ENCODE measurements around the gene MIPOL1.
A peak's percentile ranks its signal among the peaks of the same experiment; 100 is the strongest.
"Not testable (repeated sequence)": the region's sequence is repeated elsewhere in the genome, so short reads cannot be mapped to it uniquely, and the experiment has no call there.

MIPOL1 gene, protein sequence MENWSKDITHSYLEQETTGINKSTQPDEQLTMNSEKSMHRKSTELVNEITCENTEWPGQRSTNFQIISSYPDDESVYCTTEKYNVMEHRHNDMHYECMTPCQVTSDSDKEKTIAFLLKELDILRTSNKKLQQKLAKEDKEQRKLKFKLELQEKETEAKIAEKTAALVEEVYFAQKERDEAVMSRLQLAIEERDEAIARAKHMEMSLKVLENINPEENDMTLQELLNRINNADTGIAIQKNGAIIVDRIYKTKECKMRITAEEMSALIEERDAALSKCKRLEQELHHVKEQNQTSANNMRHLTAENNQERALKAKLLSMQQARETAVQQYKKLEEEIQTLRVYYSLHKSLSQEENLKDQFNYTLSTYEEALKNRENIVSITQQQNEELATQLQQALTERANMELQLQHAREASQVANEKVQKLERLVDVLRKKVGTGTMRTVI

DNA sequence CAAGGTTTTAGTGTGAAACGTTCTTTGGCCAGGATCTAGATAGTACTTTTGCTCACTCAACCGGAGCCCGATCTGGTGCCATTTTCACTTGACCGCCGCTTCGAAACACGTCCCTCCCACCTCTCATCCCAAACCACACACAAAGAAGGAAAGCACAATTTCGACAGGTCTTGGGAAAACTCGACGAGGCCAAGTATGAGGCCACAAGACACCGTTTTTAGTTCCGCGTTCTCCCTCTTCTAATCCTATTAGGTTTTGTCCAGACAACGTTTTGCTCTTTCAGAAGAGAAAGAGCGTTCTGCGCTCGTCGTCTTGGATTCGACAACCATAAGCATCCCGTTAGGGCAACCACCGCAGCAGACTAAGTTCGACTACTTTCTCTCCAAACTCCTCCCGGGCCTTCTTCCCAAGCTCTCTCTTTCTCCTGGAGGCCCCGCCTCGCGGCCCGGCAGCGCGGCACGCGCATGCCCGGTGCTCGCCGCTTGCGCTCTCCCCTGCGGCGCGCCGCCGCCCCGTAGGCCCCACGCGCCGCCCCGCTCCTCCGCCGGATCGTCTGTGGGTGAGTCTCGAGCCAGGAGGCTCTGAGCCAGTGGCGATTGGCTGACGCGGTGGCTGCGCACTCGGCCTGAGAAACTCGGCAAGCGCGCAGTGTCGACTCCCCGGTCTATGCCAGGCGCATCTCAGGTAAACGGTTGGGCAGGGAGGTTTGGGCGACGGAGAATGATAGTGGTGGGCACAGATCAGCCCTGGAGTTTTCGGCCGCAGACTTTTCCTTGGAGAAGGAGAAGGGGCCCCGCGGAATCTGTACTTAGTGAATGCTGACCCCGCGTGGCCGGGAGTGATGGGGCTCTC, at the start of gene MIPOL1:
Gene MIPOL1 (plus strand): TSS at position 517 of the 852 bp plus-strand sequence. CDS start 49,952 bp downstream, outside the sequence.
- no peak for DNase-seq

DNA sequence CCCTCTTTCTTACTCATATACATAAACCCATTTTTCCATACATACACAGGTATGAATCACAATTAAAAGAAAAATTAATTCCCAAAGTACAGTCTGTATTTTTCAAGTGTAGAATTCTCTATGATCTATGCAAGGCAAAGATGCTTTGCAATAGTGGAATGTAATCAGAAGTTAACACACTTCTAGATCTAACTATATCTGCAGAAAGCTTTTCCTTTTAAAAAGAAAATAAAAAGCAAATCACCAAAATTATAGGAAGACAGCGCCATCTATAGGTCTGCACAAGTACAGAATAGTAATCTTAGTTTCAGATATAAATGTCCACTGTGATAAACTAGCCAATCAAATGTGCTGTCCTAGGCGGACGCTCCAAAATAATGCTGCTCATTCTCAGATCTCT, 47.3 kb upstream of the MIPOL1 start:
- DNase-seq = peak; percentile 31

DNA sequence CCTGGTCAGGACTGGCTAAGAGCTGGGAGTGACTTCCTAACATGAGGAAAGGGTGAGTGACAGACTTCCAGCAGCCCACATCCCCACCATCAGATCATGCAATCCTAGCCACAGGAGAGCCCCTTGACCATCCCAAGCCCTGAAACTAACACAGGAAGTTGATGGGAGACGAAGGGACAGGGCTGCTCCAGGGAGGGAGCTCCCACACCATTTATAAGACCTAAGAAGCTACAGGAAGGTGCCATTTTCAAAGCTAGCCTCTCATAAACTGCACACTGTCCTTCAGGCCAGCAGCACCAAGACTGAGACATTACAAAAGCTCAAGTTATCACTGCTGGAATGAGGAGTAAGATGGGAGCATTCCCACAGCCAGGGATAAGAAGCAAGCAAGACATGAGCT, 44.7 kb upstream of the MIPOL1 start:
- DNase-seq = no peak

DNA sequence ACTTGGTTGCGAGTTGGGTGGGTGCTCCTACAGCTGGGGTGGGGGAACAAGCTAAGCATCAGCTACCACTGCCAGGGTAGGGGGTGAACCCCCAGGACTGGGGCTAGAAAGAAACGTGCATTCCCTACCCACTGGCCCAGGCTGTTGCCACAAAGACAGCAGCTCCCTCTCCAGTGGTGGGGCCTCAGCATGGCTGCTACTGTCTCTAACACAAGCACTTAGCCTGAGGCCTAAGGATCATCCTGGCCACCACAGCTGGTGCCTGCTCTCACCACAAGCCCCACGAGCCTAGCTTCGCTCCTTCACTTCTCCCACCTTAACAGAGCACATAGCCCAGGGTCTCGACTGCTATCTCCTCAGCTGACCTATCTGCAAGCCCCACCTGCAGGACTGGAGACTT, 44.3 kb upstream of the MIPOL1 start:
- no peak for DNase-seq

DNA sequence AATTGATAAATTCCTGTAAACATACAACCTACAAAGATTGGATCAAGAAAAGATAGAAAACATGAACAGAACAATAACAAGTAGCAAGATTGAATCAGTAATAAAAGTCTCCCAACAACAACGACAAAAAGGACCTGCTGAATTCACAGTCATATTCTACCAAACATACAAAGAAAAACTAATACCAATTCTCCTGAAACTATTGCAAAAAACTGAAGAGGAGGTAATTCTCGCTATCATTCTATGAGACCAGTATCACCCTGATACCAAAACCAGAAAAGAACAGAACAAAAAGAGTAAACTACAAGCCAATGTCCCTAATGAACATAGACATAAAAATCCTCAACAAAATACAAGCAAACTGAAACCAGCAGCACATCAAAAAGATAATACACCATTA, 39.8 kb upstream of the MIPOL1 start:
- DNase-seq = no peak

DNA sequence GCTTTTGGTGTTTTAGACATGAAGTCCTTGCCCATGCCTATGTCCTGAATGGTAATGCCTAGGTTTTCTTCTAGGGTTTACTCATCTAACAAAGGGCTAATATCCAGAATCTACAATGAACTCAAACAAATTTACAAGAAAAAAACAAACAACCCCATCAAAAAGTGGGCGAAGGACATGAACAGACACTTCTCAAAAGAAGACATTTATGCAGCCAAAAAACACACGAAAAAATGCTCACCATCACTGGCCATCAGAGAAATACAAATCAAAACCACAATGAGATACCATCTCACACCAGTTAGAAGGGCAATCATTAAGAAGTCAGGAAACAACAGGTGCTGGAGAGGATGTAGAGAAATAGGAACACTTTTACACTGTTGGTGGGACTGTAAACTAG, 35.4 kb upstream of the MIPOL1 start:
- DNase-seq = not testable (repeated sequence)

DNA sequence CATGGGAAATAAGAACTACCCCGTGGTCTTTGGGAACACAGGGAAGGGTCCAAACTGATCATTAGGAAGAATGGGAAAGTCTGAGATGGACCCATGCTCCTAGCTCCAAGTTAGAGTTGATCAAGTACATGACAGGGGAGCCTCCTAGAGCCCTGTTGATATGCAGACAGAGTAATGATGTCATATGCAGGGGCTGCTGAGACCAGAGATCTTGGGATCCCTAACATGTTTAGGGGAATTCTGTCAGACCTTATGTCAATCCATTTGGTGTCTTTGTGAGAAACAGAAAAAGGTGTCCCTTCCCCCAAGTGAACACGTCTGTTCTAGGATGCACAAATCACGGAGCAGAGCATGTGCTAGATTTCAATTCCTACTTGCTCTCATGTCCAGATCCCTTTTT, 31.9 kb upstream of the MIPOL1 start:
- DNase-seq = no peak

DNA sequence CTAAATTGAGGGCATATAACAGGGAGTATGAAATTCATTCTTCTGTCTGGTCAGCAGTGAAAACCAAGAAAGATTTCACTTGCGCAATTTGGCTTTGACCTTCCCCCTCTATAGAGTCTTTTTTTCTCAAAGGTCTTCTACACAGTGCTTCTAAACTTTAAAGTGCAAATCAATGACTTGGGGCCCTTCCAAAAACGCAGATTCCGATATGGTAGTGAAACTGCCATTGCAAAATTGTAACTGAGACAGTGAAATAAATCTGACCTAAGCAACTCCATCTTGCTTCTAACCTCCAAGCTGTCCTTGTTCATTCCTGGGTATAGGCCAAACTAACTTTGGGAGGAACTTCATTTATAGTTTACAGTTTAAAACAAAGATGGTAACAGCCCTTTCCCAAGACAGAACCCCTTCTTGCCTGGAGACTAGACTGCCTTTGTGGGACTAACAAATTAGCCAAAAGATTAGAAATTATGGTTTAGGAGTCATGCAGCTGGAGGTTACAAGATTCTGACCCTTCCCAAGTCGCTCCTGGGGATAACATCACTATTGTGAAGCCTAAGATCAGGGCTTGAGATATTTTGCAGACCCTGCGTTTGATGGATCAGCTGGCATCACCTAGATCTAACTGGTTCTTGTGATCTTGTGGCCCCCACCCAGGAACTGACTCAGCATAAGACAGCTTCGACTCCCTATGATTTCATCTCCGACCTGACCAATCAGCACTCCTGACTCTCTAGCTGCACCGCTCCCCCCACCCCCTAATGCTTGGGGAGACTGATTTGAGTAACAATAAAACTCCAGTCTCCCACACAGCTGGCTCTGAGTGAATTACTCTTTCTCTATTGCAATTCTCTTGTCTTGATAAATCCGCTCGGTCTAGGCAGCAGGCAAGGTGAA, 30.3 kb upstream of the MIPOL1 start:
- DNase-seq = no peak

DNA sequence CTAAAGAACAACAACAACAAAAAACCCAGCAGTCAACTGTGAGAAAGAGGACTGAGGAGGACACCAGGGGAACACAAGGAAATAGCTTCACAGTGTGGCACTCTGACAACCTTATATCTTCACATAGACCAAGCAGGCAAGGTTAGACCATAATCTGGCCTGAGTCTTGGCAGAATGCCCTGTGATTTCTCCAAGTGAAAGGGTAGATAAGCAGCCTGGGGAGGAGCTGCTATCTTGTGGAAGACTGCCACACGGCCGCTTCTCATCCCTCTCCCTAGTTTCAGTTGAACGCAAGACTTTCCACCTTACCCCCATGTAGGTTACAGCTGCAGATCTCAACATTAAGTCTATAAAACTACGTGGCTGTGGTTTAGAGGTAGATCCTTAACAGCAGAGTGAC, 29.0 kb upstream of the MIPOL1 start:
- DNase-seq = no peak

DNA sequence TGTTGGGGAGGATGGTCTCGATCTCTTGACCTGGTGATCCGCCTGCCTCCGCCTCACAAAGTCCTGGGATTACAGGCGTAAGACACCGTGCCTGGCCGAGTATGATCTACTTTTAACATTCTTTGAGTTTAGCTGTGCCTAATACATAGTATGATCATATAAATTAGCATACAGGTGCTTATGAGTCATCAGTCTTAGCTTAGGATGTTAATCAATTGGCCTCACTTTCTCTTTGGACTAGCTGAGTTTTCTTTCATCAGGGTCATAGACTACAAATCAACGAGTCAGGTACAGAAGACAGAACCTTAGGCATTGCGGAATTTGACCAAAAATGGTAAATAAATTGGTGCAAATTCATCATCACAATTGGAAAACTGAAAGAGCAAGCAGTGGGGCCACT, 27.5 kb upstream of the MIPOL1 start:
- DNase-seq = no peak

DNA sequence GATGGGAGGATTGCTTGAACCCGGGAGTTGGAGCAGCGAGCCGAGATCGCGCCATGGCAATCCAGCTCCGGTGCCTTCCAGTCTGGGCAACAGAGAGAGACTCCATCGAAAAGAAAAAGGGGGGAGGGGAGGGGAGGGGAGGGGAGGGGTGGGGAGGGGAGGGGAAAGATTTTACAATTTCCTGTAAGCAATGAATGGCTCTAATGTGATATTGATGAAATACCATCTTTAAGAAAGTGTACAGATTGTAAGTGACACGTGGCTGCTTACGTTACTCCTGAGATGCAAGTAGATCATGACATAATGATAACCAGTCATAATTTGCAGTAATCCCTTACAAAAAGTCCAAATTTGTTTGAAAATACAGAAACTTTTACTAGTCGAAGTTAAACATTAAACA, 26.7 kb upstream of the MIPOL1 start:
- no peak for DNase-seq

DNA sequence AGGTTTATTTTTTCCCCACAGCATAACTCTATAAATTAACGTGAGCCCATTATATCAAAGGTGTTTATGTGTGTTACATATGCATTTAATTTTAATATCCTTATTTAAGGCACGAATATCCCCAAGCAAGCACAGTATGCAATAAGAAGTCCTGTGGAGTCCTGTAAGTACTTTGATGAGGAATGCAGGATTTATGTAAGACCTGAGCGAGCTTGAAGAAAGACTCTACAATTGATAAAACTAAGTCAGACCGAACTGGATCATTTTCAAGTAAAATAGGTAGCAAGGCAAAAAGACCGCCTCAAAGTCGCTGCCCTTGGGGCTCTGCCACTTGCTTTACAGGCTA, 26.1 kb upstream of the MIPOL1 start:
- no peak for DNase-seq

DNA sequence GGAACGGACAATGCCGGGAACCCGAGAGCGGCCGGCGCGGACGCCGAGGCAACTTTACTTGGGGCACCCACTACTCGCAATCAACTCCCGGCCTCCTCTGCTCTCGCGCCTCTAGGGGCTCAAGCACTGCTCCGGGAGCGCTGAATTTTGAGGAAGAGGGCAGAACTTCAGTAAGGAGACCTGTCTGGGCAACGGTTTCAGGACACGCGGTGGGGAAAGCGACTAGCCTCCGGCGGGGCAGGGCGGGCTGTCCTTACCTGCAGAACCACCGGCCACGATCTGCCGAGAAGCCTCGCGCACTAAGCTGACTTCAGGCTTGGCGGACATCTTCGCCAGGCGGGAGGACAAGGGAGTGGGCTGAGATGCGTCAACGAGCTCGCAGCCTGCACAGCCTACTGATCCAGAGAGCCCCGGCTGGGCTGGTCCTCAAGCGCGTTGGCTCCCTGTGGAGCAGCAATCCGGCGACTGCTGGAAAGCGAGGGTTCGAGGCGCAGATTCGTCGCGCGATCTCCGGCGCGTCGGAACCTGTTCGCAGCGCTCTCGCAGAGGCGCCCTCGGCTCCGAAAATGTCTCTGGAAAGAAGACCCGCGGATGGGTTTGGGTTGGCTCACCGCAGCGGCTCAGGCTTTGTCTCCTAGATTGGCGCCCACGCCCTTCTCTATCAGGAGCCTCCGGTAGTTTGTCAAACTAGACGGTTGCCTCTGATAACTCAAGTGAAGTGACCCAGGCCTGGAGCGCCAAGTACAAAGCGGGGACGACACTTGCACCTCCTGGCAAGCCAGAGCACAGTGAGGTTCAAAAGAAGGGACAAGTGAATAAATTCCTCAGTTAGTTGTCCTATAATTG, 25.5 kb upstream of the MIPOL1 start, which contains the start of gene SLC25A21:
Gene SLC25A21 (minus strand): TSS at position 583 of the 846 bp plus-strand sequence.
- DNase-seq = no peak

DNA sequence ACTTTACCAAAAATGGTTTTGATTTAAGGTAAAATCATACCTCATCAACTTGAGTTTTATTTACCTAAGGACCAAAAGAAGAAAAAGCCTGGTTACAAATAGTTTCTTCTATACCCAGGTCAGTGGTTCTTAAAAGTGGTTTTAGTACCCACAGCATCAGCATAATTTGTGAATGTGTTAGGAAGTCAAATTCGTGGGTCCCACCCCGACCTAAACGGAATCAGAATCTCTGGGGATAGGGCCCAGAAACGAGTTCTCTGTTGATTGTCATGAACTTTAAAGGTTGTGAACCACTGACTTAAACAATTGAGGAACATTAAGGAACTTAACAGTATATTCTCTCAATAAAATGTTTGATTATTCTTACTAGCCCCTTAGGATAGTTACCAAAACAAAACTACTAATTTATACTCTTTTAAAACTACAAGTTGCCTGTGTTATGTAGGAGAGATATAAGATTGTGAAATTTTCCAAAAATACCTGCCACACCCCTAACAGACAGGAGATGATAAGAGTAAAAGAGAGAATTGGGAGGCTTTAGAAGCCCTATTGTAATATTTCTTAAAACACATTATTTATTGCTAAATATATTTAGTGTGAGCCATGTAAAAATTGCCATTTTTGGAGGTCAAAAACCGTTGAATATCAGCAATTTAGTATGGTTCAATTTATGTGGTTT, 24.7 kb upstream of the MIPOL1 start:
- DNase-seq = no peak

DNA sequence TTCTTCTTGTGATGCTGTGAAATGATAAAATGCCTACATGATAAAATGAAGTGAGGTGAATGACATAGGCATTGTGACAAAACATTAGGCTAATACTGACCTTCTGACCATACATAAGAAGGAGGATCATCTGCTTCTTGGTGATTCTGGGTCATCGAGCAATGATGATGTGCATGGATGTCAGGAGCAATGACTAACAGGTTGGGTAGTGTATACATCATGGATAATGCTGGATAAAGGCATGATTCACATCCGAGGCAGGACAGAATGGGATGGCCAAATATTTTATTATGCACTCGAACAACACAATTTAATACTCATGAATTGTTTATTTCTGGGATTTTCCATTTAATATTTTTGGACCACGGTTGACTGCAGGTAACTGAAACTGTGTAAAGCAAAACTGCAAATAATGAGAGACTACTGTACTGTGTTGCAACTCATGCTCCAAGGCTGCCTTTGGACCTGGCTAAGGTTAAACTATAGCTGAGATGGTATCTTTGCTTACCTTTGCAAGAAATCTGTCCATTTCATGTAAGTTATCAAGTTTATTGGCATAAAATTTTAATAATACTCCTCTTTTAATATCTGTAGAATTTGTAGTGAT, 17.7 kb upstream of the MIPOL1 start:
- DNase-seq = no peak

DNA sequence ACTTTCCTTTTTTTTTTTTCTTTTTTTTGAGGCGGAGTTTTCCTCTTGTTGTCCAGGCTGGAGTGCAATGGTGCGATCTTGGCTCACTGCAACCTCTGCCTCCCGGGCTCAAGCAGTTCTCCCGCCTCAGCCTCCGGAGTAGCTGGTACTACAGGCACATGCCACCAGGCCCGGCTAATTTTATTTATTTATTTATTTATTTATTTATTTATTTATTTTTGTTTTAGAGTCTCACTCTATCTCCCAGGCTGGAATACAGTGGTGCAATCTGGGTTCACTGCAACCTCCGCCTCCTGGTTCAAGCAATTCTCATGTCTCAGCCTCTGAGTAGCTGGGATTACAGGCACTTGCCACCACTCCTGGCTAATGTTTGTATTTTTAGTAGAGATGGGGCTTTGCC, 16.9 kb upstream of the MIPOL1 start:
- DNase-seq = not testable (repeated sequence)

DNA sequence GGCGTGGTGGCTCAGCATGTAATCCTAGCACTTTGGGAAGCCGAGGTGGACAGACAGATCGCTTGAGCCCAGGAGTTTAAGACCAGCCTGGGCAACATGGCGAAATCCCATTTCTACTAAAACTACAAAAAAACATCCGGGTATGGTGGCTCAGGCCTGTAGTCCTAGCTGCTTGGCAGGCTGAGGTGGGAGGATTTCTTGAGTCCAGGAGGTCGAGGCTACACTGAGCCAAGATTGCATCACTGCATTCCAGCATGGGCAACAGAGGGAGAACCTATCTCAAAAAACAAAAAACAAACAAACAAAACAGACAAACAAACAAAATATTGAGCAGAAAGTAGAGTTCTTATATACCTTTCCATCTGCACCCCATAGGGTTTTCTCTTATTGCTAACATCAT, 16.3 kb upstream of the MIPOL1 start:
- no peak for DNase-seq

DNA sequence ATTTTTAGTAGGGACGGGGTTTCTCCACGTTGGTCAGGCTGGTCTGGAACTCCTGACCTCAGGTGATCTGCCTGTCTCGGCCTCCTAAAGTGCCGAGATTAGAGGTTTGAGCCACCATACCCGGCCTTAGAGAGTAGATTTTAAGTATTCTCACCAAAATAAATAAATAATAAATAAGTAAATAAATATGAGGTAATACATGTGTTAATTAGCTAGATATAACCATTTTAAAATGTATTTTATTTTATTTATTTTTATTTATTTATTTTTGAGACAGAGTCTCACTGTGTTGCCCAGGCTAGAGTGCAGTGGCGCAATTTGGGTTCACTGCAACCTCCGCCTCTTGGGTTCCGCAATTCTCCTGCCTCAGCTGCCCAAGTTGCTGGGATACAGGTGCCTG, 13.2 kb upstream of the MIPOL1 start:
- not testable (repeated sequence) for DNase-seq

DNA sequence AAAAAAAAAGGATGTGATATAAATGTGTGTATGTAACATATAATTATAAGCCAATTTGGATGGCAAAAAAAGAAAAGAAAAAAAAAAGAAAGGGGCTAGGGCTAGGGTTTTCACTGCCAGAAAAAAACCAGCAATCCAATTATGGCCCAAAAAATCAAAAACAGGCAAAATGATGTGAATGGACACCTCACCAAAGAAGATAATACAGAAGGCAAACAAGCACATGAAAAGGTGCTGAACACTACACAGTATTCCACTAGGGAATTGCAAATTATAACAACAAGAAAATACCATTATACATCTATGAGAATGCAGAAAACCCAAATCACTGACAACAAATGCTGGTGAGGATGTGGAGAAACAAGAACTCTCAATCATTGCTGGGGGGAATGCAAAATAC, 12.1 kb upstream of the MIPOL1 start:
- DNase-seq = no peak

DNA sequence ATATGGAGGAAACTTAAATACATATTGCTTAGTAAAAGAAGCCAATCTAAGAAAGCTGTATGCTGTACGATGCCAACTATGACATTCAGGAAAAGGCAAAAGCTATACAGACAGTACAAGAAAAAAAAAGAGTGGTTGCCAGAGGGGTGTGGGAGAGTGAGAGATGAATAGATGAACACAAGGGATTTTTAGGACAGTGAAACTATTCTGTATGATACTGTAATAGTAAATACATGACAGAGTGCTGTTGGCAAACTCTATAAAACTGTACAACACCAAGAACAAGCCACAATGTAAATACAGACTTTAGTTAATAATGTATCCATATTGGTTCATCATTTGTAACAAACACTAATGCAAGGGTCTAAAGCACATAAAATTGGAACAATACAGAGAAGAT, 10.9 kb upstream of the MIPOL1 start:
- DNase-seq = no peak

DNA sequence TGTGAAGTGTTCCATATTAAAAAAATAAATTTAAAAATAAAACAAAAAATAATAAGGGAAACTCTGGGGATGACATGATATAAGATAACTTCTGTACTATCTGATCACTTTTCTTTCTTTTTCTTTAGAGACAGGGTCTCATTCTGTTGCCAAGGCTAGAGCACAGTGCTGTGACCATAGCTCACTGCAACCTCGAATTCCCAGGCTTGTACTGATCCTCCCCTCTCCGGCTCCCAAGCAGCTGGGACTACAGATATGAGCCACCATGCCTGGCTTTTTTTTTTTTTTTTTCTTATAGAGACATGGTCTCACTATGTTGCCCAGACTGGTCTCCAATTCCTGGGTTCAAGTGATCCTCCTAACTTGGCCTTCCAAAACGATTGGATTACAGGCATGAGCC, 10.4 kb upstream of the MIPOL1 start:
- no peak for DNase-seq
